Panc1 (cell line): Measurements from ENCODE around the gene RFTN1. TPM values are rescaled to one million over a fixed set of nuclear protein-coding genes. Genes with fewer than 3 reads are reported as not detected.
"Not testable (repeated sequence)": the region's sequence is repeated elsewhere in the genome, so short reads cannot be mapped to it uniquely, and the experiment has no call there.

Experiments used
- ATAC-seq: fragments of 200-7000 bp; cut with Tn5 transposase; 2 replicates; pipeline ENCODE4 v1.9.1; 2020; ENCODE audit warnings: mild to moderate bottlenecking, moderate library complexity
- BruUV-seq: library from RNA; stranded (reverse); fragments of 400-500 nt; replicated peaks from 2 replicates; lab custom pipeline; 2021; lab: Mats Ljungman, UMichigan
- CTCF ChIA-PET: fragments of 300-600 bp; sonication (Branson Sonifier 250); formaldehyde crosslinking; loops from one replicate; lab custom pipeline; 2022; ENCODE audit warnings: antibody characterized with exemption; lab: Charles Lee
- POLR2A ChIA-PET: fragments of 300-600 bp; sonication (Branson Sonifier 250); formaldehyde crosslinking; loops from one replicate; lab custom pipeline; 2022; ENCODE audit warnings: antibody characterized with exemption; lab: Charles Lee
- DNase-seq: peaks from one replicate; pipeline ENCODE4 v3.0.0-alpha.2; 2010; ENCODE audit warnings: low read depth, low spot score
- H3K27ac ChIP-seq: 2 replicates; pipeline ENCODE4 v1.5.1; 2011; ENCODE audit warnings: mild to moderate bottlenecking, low read length, inconsistent platforms
- H3K27me3 ChIP-seq: fragments of 200-500 bp; sonication (Bioruptor generic); 2 replicates; pipeline ENCODE4 v1.6.0; 2014; ENCODE audit warnings: low read length, inconsistent platforms; ENCODE audit not compliant: control insufficient read depth, insufficient read depth
- H3K36me3 ChIP-seq: fragments of 200-500 bp; sonication (Bioruptor generic); 2 replicates; pipeline ENCODE4 v1.5.1; 2014; ENCODE audit warnings: inconsistent platforms, mild to moderate bottlenecking, low read length, moderate library complexity; ENCODE audit not compliant: control insufficient read depth, insufficient read depth
- H3K4me1 ChIP-seq: 2 replicates; pipeline ENCODE4 v1.5.1; 2011; ENCODE audit warnings: inconsistent platforms, mild to moderate bottlenecking, low read length, moderate library complexity; ENCODE audit not compliant: control insufficient read depth, insufficient read depth
- H3K4me3 ChIP-seq, 2 experiments: 2 replicates each; pipeline ENCODE4 v1.5.1; 2011 to 2012; ENCODE audit warnings: low read depth in 2 of 2, low read length in 2 of 2, mild to moderate bottlenecking in 2 of 2, inconsistent platforms in 1 of 2, moderate library complexity in 1 of 2
- H3K9me3 ChIP-seq: fragments of 200-500 bp; sonication (Bioruptor generic); 2 replicates; pipeline ENCODE4 v1.5.1; 2014; ENCODE audit warnings: low read depth, mild to moderate bottlenecking, inconsistent platforms, low read length, moderate library complexity; ENCODE audit not compliant: control insufficient read depth, insufficient read depth
- CTCF ChIP-seq: fragments of 450-650 bp; IDR thresholded peaks from 2 replicates; pipeline ENCODE4 v1.5.1; 2017; ENCODE audit warnings: mild to moderate bottlenecking
- POLR2AphosphoS5 ChIP-seq: IDR thresholded peaks from 2 replicates; pipeline ENCODE4 v1.6.1; 2012; ENCODE audit warnings: mild to moderate bottlenecking, low read depth, low read length, moderate library complexity
- REST ChIP-seq, 2 experiments: IDR thresholded peaks; 2 replicates each; pipeline ENCODE4 v1.6.1; 2011 to 2012; ENCODE audit warnings: low read depth in 2 of 2, control low read depth in 1 of 2, low read length in 1 of 2, mild to moderate bottlenecking in 1 of 2, moderate library complexity in 1 of 2; ENCODE audit not compliant: insufficient read depth in 1 of 2
- SIN3A ChIP-seq: IDR thresholded peaks from 2 replicates; pipeline ENCODE4 v1.6.1; 2012; ENCODE audit warnings: low read depth, mild to moderate bottlenecking, low read length, moderate library complexity, borderline replicate concordance; ENCODE audit not compliant: insufficient read depth
- TCF7L2 ChIP-seq: IDR thresholded peaks from 2 replicates; pipeline ENCODE4 v1.6.1; 2011; ENCODE audit warnings: mild to moderate bottlenecking, low read depth, low read length, inconsistent platforms
- in situ Hi-C: cut with HindIII; loops from 2 replicates; pipeline ENCODE4 v1.10.0; 2016; ENCODE audit warnings: low sequenced_read_pairs, low pct_unique_long_range_greater_than_20kb
- intact Hi-C: fragments of 100-400 bp; cut with micrococcal nuclease; formaldehyde crosslinking; loops from one replicate; pipeline ENCODE4 v1.10.0; 2022; ENCODE audit not compliant: unreplicated experiment
- total RNA-seq: library from RNA; stranded (reverse); gene quantifications from one replicate; pipeline ENCODE4 v1.2.1, GENCODE V29; 2021; ENCODE audit not compliant: unreplicated experiment

Gene RFTN1
- total RNA-seq, 1 experiment from 2014 or later = 0.90 TPM

GRCh38 chr3:16490062-16490619 lies 23.4 kb downstream of the RFTN1 start:
- ATAC-seq = no peak
- Histone ChIP-seq H3K4me3 (no peak overlapping the region), H3K27ac (no peak overlapping the region), H3K9me3 (no peaks in the 10 kb centered on the region), H3K27me3 (no peaks in the 10 kb centered on the region), H3K36me3 (no peaks in the 10 kb centered on the region), H3K4me1 (no peaks in the 10 kb centered on the region)
- in situ Hi-C loops = no loop called here
- no TSS peak for BruUV-seq
- intact Hi-C loops = no loop called here
- no peak for DNase-seq
- no peak for TF ChIP-seq SIN3A
- no peak for TF ChIP-seq CTCF
- TF ChIP-seq TCF7L2 = no peak
- no peak for TF ChIP-seq REST (IDR thresholded peaks at IDR 0.05; ENCODE audit: insufficient read depth in 1 of 2, low read depth in 2 of 2, low read length in 1 of 2)
- no peak for TF ChIP-seq POLR2AphosphoS5
- CTCF ChIA-PET = no interaction called here
- POLR2A ChIA-PET = no interaction called here

- POLR2A ChIA-PET, CTCF ChIA-PET, H3K4me3 ChIP-seq, H3K27ac ChIP-seq, H3K4me1 ChIP-seq, H3K36me3 ChIP-seq, H3K9me3 ChIP-seq, H3K27me3 ChIP-seq, DNase-seq, in situ Hi-C loops, ATAC-seq, BruUV-seq, intact Hi-C loops: not testable (repeated sequence)
Observed at GRCh38 chr3:16489326-16490061, 24.0 kb downstream of the RFTN1 start.

- ATAC-seq (no peak), DNase-seq (no peak)
- Histone ChIP-seq H3K27me3 (no peaks in the 10 kb centered on the region), H3K4me1 (no peaks in the 10 kb centered on the region), H3K4me3 (no peak overlapping the region), H3K9me3 (no peaks in the 10 kb centered on the region), H3K36me3 (no peaks in the 10 kb centered on the region), H3K27ac (no peak overlapping the region)
- TF ChIP-seq POLR2AphosphoS5 = no peak
- no peak for TF ChIP-seq TCF7L2
- TF ChIP-seq CTCF = no peak
- no peak for TF ChIP-seq SIN3A
- TF ChIP-seq REST (IDR thresholded peaks at IDR 0.05; ENCODE audit: insufficient read depth in 1 of 2, low read depth in 2 of 2, low read length in 1 of 2) = no peak
- BruUV-seq = no TSS peak
- in situ Hi-C loops (no loop called here), intact Hi-C loops (no loop called here)
- POLR2A ChIA-PET = no interaction called here
- CTCF ChIA-PET = no interaction called here
Observed at GRCh38 chr3:16488637-16489036, 24.9 kb downstream of the RFTN1 start.
